ENCODE measurements around the gene FZD4.

- TF ChIP-seq NR2C2 (CRISPR knock-in tag; IDR thresholded peaks at IDR 0.05) (no peak), JUN (CRISPR knock-in tag; IDR thresholded peaks at IDR 0.05) (no peak), NR1H2 (CRISPR knock-in tag; IDR thresholded peaks at IDR 0.05) (no peak), CTCF (IDR thresholded peaks at IDR 0.05) (no peak), TP53 (CRISPR knock-in tag; IDR thresholded peaks at IDR 0.05) (no peak), ZBTB21 (CRISPR knock-in tag; IDR thresholded peaks at IDR 0.05; ENCODE audit: borderline replicate concordance) (no peak)
- TF ChIP-seq, protein P1, sequence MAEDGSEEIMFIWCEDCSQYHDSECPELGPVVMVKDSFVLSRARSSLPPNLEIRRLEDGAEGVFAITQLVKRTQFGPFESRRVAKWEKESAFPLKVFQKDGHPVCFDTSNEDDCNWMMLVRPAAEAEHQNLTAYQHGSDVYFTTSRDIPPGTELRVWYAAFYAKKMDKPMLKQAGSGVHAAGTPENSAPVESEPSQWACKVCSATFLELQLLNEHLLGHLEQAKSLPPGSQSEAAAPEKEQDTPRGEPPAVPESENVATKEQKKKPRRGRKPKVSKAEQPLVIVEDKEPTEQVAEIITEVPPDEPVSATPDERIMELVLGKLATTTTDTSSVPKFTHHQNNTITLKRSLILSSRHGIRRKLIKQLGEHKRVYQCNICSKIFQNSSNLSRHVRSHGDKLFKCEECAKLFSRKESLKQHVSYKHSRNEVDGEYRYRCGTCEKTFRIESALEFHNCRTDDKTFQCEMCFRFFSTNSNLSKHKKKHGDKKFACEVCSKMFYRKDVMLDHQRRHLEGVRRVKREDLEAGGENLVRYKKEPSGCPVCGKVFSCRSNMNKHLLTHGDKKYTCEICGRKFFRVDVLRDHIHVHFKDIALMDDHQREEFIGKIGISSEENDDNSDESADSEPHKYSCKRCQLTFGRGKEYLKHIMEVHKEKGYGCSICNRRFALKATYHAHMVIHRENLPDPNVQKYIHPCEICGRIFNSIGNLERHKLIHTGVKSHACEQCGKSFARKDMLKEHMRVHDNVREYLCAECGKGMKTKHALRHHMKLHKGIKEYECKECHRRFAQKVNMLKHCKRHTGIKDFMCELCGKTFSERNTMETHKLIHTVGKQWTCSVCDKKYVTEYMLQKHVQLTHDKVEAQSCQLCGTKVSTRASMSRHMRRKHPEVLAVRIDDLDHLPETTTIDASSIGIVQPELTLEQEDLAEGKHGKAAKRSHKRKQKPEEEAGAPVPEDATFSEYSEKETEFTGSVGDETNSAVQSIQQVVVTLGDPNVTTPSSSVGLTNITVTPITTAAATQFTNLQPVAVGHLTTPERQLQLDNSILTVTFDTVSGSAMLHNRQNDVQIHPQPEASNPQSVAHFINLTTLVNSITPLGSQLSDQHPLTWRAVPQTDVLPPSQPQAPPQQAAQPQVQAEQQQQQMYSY (CRISPR knock-in tag; IDR thresholded peaks at IDR 0.05): no peak
Observed at GRCh38 chr11:86934582-86934900, 20.7 kb downstream of the FZD4 start.
